ENCODE data around the gene TTC28. TPM values are rescaled to one million over a fixed set of nuclear protein-coding genes. Genes with fewer than 3 reads are reported as not detected.

The TTC28 gene
- total RNA-seq, 2 donors from 2014 or later = 94.2 to 170 TPM

- no peaks in the 10 kb centered on the region for H3K36me3 ChIP-seq
- no peak for DNase-seq (ENCODE audit: low spot score)
These were observed 285.0 kb downstream of the TTC28 start for GRCh38 chr22:28394513-28395110.

GRCh38 chr22:28381429-28382167, 298.0 kb downstream of the TTC28 start:
- DNase-seq (ENCODE audit: low spot score) = no peak
- H3K4me1 ChIP-seq (ENCODE audit: control insufficient read depth in 1 of 2, low read depth in 2 of 2) = peaks cover 4 to 17% of the 10 kb centered on the region in 2 donors
- H3K36me3 ChIP-seq = no peaks in the 10 kb centered on the region
- no peak for ATAC-seq (ENCODE audit: insufficient number of reproducible peaks, low FRiP score, low read depth)
- no peak overlapping the region for H3K4me3 ChIP-seq
- H3K27me3 ChIP-seq (replicated peaks; ENCODE audit: insufficient read depth) = no peaks in the 10 kb centered on the region
- H3K27ac ChIP-seq = peak overlapping the region in 1 of 2 donors; percentile 23
- no peaks in the 10 kb centered on the region for H3K9me3 ChIP-seq
- TF ChIP-seq CTCF (IDR thresholded peaks at IDR 0.05) = no peak

More at GRCh38 chr22:28394513-28395110, 285.0 kb downstream of the TTC28 start:
- Histone ChIP-seq H3K9me3 (no peaks in the 10 kb centered on the region), H3K4me1 (ENCODE audit: control insufficient read depth in 1 of 2, low read depth in 2 of 2) (peaks cover 11 to 23% of the 10 kb centered on the region in 2 donors), H3K27me3 (replicated peaks; ENCODE audit: insufficient read depth) (no peaks in the 10 kb centered on the region), H3K4me3 (no peak overlapping the region), H3K27ac (no peak overlapping the region)
- no peak for ATAC-seq (ENCODE audit: insufficient number of reproducible peaks, low FRiP score, low read depth)
- no peak for TF ChIP-seq CTCF (IDR thresholded peaks at IDR 0.05)

GRCh38 chr22:28379951-28380350, 299.7 kb downstream of the TTC28 start:
- no peak for ATAC-seq (ENCODE audit: insufficient number of reproducible peaks, low FRiP score, low read depth)

GRCh38 chr22:28379075-28379779, 300.4 kb downstream of the TTC28 start:
- Histone ChIP-seq H3K9me3 (no peaks in the 10 kb centered on the region), H3K27ac (no peak overlapping the region), H3K4me1 (ENCODE audit: control insufficient read depth in 1 of 2, low read depth in 2 of 2) (peaks cover 6 to 32% of the 10 kb centered on the region in 2 donors), H3K36me3 (no peaks in the 10 kb centered on the region), H3K27me3 (replicated peaks; ENCODE audit: insufficient read depth) (no peaks in the 10 kb centered on the region), H3K4me3 (no peak overlapping the region)
- DNase-seq (ENCODE audit: low spot score) = no peak
- ATAC-seq (ENCODE audit: insufficient number of reproducible peaks, low FRiP score, low read depth) = no peak
- no peak for TF ChIP-seq CTCF (IDR thresholded peaks at IDR 0.05)

More at GRCh38 chr22:28379951-28380350, 299.7 kb downstream of the TTC28 start:
- no peak overlapping the region for H3K27ac ChIP-seq
- H3K36me3 ChIP-seq = no peaks in the 10 kb centered on the region
- H3K4me3 ChIP-seq = no peak overlapping the region
- DNase-seq (ENCODE audit: low spot score) = no peak
- no peaks in the 10 kb centered on the region for H3K27me3 ChIP-seq (replicated peaks; ENCODE audit: insufficient read depth)
- no peak for TF ChIP-seq CTCF (IDR thresholded peaks at IDR 0.05)
- peaks cover 4 to 27% of the 10 kb centered on the region in 2 donors for H3K4me1 ChIP-seq (ENCODE audit: control insufficient read depth in 1 of 2, low read depth in 2 of 2)
- no peaks in the 10 kb centered on the region for H3K9me3 ChIP-seq

All from thoracic aorta (tissue), 2 donors.